Epithelial cell of esophagus (primary cell): ENCODE data around the gene GFRAL.
"Not testable (repeated sequence)": the region's sequence is repeated elsewhere in the genome, so short reads cannot be mapped to it uniquely, and the experiment has no call there.

Experiments used
- DNase-seq: peaks from one replicate; pipeline ENCODE4 v3.0.0; 2010; ENCODE audit warnings: low read depth
- H3K4me3 ChIP-seq: 2 replicates; pipeline ENCODE4 v1.5.1; 2011; ENCODE audit warnings: mild to moderate bottlenecking, low read length, control low read depth
- CTCF ChIP-seq: IDR thresholded peaks from 2 replicates; pipeline ENCODE4 v1.5.1; 2011; ENCODE audit warnings: low read depth, mild to moderate bottlenecking, low read length, control low read depth, inconsistent platforms; ENCODE audit not compliant: insufficient read depth; ENCODE audit errors: missing control alignments

The GFRAL gene, protein sequence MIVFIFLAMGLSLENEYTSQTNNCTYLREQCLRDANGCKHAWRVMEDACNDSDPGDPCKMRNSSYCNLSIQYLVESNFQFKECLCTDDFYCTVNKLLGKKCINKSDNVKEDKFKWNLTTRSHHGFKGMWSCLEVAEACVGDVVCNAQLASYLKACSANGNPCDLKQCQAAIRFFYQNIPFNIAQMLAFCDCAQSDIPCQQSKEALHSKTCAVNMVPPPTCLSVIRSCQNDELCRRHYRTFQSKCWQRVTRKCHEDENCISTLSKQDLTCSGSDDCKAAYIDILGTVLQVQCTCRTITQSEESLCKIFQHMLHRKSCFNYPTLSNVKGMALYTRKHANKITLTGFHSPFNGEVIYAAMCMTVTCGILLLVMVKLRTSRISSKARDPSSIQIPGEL

GRCh38 chr6:55327169-55327568 is at the start of gene GFRAL:
Gene GFRAL (plus strand): TSS chr6:55327469. CDS start chr6:55327555, 86 bp downstream.
- no peak within 1 kb of the TSS for H3K4me3 ChIP-seq
- DNase-seq = no peak
- no peak for TF ChIP-seq CTCF

DNA sequence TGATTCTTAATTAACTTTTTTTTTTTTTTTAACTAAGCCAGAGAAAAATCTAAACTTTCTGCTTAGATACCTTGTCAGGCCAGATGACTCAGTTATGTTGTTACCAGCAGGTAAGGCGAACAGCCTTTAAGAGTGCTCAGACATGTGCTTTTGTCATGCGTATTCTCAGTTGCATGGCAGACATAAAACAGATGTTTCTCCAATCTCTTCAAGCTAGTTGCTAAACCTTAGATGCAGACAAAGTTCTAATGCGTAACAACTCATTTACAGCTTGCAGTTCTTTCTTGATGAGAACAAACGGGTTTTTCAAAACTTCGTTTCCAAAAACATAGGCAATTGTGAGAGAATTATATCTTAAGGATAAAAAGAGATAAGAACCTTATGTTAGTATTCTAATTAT is 49.6 kb upstream of the GFRAL start:
- H3K4me3 ChIP-seq = no peak overlapping the region
- no peak for DNase-seq
- no peak for TF ChIP-seq CTCF

GRCh38 chr6:55281215-55281614 is 46.1 kb upstream of the GFRAL start:
- TF ChIP-seq CTCF = no peak
- no peak for DNase-seq
- H3K4me3 ChIP-seq = no peak overlapping the region

- no peak for DNase-seq
- H3K4me3 ChIP-seq = no peak overlapping the region
- no peak for TF ChIP-seq CTCF
Observed at GRCh38 chr6:55282115-55282514, 45.2 kb upstream of the GFRAL start.

DNA sequence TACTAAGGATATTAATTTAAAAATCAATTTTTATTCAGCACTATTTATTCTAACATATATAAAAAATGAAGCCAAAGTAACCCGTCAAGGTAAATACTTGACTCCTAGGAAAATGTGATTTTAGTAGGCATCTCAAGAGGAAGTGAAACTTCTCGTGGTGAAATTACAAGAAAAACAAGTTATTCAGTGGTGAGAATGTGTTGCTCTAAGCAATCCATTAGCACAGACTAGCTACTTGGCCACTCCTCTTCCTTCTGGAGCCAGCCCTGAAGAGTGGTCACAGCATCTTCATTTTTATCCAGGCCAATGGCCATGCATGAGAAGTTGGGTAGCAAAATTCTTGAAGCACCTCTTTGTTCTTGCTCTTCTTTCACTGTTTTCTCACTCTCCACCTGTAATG is 40.4 kb upstream of the GFRAL start:
- DNase-seq = peak; percentile 45
- no peak for TF ChIP-seq CTCF
- no peak overlapping the region for H3K4me3 ChIP-seq

DNA sequence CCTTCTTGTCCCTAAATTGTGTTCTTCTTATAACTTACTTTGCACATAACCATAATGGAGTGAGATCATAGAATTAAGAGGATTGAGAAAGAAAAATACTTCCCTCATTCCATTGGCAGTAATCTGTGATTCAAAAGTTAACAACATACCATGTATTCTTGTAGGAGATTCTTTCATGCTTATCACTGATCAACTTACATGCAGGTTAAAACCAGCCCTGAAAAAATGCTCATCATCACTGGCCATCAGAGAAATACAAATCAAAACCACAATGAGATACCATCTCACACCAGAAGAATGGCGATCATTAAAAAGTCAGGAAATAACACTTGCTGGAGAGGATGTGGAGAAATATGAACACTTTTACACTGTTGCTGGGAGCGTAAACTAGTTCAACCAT is 36.5 kb upstream of the GFRAL start:
- no peak for DNase-seq
- TF ChIP-seq CTCF = no peak
- no peak overlapping the region for H3K4me3 ChIP-seq

GRCh38 chr6:55293116-55293515 is 34.2 kb upstream of the GFRAL start:
- H3K4me3 ChIP-seq = no peak overlapping the region
- peak; percentile 49 for TF ChIP-seq CTCF
- DNase-seq = peak; percentile 36

- not testable (repeated sequence) for H3K4me3 ChIP-seq, DNase-seq
Observed at GRCh38 chr6:55297214-55297613, 30.1 kb upstream of the GFRAL start.
